GM21717 (cell line): ENCODE results near the gene SPACA6.

Source experiments
- ATAC-seq: cut with Tn5 transposase; IDR thresholded peaks from one replicate; pipeline ENCODE4 v1.9.1; 2021; ENCODE audit warnings: mild to moderate bottlenecking, moderate library complexity; ENCODE audit not compliant: unreplicated experiment

SPACA6 gene

GRCh38 chr19:51688671-51689571 lies 4.2 kb upstream of the SPACA6 start:
- no peak for ATAC-seq

DNA sequence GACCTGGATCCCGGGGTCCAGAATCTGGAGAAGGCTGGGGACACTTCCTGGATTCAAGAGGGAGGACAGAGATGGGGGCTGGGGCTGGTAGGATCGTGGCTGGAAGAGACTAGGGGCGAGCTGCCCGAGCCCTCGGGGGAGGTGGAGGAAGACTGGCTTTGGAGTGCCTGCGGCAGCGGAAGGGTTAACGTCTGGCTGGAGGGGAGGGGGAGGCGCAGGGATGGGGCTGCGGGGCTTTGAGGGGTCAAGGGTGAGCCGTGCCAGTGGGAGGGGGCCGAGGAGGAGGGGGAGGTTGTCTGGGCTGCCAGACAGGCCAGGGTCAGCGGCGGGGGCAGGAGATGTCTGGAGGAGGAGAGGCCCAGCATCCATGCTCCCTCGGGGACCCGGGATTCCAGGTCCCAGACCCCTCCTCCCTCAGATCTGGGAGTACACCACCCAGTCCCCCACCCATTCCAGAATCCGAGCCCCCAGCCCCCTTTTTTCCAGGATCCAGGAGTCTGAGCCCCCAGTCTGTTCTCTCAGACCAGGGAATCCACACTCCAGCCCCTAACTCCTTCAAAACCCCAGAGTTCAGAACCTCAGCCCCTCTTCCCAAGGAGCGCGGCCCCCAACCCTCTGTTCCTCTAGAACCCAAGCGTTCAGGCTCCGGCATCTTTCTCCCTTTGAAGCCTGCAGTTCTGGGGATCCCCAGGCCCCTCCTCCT lies 3.2 kb upstream of the SPACA6 start:
- no peak for ATAC-seq

GRCh38 chr19:51690454-51691073 lies 2.6 kb upstream of the SPACA6 start:
- ATAC-seq, result no peak

- ATAC-seq, result no peak
Measured at GRCh38 chr19:51691074-51691583, 2.0 kb upstream of the SPACA6 start.

GRCh38 chr19:51691584-51692428 lies 1.3 kb upstream of the SPACA6 start:
- ATAC-seq, result no peak

- no peak for ATAC-seq
Measured at GRCh38 chr19:51692468-51692867, 662 bp upstream of the SPACA6 start.

DNA sequence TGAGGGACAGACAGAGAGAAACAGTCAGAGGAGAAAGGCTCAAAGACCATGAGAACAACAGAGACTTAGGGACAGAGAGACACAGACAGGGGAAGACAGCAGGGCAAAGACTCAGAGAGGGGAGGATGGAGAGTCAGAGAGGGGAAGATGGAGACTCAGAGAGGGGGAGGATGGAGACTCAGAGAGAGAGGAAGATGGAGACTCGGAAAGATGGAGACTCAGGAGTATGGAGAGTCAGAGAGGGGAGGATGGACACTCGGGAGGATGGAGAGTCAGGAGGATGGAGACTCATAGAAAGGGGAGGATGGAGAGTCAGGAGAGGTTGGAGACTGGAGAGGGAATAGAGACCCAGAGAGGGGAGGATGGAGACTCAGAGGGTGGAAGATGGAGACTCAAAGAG lies 689 bp downstream of the SPACA6 start:
- ATAC-seq, result no peak

GRCh38 chr19:51694318-51695085 lies 1.4 kb downstream of the SPACA6 start:
- ATAC-seq, result no peak

GRCh38 chr19:51695088-51695487 lies 2.0 kb downstream of the SPACA6 start:
- no peak for ATAC-seq

GRCh38 chr19:51695702-51696315 lies 2.7 kb downstream of the SPACA6 start:
- ATAC-seq, result no peak

DNA sequence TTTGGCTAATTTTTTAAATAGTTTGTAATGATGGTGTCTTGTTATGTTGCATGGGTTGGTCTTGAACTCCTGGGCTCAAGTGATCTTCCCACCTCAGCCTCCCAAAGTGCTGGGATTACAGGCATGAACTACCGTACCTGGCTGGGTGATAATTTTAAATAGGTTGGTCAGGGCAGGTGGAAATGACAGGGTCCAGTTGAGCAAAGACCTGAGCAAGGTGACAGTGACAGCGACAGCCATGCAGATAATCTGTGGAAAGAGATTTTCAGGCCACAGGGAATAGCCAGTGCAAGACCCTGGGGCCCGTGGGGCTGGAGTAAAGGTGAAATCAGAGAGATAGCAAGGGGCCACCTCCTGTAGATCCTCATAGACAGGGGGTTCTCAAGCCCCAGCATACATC lies 3.5 kb downstream of the SPACA6 start:
- no peak for ATAC-seq

DNA sequence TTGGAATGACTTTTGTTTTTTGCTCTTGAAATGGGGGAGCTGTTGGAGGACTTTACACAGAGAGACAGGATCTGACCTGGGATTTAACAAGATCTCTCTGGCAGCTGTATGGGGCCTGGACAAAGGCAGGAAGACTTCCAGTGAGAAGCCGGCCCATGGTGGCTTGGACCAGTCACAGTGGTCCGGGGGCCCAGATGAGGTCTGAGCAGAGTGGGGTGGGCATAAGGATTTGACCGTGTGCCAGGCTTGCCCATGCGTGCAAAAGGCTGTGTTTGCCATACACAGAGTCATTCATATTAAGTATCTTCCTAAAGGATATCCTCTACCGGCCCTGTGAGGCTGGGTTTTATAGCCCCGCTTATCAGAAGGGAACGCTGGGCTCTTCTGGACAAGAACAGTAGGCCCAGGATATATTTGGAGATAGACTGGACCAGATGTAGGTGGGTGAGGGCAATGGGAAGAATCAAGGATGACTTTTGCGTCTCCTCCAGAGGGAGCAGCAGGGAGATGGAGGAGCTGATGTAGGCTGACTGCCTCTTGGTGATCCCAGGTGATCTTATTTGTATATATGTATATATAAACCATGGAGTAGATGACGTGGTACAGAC lies 4.1 kb downstream of the SPACA6 start:
- no peak for ATAC-seq

GRCh38 chr19:51698296-51698695 lies 5.2 kb downstream of the SPACA6 start:
- no peak for ATAC-seq

DNA sequence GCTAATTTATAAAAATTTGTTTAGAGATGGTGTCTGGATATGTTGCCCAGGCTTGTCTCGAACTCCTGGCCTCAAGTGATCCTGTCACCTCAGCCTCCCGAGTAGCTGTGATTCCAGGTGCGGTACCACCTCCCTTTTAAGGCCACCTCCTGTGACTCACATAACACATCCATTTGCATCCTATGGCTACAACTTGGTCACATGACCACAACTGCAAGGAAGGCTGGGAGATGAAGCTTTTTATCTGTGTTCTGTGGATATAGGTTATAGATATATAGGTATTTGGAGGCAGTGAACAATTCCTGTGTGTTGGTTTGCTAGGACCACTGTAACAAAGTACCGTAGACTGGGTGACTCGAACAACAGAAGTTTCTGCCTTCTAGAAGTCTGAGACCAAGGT lies 6.0 kb downstream of the SPACA6 start:
- no peak for ATAC-seq

DNA sequence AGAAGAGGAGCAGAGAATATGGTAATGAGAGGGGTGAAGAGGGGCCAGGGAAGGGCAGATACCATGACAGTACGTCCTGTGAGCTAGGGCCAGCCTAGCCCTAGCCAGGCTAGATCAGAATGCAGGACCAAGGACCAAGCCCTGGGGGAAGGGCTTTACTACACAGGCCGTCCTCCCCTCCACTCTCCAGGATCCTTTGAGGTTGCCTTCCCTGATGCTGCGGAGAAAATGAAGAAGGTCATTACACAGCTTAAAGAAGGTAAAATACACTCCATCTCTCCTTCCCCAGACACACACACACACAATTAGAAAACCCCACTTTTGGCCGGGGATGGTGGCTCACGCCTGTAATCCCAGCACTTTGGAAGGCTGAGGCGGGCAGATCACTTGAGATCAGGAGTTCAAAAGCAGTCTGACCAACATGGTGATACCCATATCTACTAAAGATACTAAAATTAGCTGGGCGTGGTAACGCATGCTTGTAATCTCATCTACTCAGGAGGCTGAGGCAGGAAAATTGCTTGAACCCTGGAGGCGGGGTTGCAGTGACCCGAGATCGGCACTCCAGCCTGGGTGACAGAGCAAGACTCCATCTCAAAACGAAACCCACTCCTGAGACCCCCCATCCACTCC lies 8.5 kb downstream of the SPACA6 start:
- no peak for ATAC-seq

DNA sequence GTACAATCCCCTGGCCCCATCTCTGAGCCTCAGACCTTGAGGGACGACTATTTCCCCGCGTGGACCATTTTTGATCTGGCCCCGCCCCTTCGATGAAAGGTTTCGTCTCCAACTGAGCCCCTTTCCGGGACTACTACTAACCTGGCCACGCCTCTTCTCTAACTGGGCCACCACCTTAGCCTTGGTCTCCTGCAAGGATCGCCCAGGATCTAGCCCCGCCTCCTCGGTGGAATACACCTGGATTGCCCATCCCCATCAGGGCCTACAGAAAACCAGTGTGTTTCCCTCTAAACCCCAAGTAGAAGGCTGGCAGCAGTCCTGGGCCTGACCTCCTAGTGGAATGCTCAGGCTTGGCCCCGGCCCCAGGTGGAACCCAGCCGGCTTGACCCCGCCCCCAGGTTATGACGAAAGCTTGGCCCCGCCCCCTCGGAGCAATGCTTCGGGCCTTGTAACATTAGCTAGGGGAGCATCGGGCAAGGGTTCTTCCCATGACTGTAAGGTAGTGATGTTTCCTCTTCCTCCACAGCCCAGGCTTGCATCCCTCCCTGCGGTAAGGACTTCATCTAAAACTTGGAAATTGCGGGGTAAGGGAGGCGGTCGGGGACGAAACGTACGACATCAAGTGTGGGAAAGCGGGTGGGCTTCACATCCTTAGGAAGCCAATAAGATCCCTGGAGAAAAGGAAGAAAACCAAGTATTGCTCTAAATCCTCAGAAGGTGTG lies 9.1 kb downstream of the SPACA6 start:
- no peak for ATAC-seq

GRCh38 chr19:51702825-51703574 lies 9.9 kb downstream of the SPACA6 start:
- no peak for ATAC-seq
